LNCAP (cell line): ENCODE measurements around the gene MAP6.

Experiments
- TF ChIP-seq, protein P1 (sequence below): fragments of 450-650 bp; IDR thresholded peaks from 2 replicates; pipeline ENCODE4 v1.5.1; 2017; ENCODE audit warnings: mild to moderate bottlenecking

The MAP6 gene

DNA sequence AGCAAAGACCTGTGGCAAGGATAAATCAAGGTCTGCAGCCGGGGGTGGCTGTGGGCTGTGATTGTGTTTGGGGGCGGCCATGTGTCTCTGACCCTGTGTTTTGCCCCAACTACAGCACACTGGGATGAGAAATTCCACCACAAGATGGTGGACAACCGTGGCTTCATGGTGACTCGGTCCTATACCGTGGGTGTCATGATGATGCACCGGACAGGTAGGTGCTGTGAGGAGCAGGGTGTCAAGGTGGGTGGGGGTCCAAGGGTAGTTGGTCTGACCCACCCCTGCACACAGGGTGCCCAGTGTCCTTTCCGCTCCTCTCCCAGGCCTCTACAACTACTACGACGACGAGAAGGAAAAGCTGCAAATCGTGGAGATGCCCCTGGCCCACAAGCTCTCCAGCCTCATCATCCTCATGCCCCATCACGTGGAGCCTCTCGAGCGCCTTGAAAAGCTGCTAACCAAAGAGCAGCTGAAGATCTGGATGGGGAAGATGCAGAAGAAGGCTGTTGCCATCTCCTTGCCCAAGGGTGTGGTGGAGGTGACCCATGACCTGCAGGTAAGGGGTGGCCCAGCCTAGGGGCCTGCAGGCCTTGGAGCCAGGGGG lies 100.1 kb downstream of the MAP6 start:
- TF ChIP-seq, protein P1, sequence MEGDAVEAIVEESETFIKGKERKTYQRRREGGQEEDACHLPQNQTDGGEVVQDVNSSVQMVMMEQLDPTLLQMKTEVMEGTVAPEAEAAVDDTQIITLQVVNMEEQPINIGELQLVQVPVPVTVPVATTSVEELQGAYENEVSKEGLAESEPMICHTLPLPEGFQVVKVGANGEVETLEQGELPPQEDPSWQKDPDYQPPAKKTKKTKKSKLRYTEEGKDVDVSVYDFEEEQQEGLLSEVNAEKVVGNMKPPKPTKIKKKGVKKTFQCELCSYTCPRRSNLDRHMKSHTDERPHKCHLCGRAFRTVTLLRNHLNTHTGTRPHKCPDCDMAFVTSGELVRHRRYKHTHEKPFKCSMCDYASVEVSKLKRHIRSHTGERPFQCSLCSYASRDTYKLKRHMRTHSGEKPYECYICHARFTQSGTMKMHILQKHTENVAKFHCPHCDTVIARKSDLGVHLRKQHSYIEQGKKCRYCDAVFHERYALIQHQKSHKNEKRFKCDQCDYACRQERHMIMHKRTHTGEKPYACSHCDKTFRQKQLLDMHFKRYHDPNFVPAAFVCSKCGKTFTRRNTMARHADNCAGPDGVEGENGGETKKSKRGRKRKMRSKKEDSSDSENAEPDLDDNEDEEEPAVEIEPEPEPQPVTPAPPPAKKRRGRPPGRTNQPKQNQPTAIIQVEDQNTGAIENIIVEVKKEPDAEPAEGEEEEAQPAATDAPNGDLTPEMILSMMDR: no peak

DNA sequence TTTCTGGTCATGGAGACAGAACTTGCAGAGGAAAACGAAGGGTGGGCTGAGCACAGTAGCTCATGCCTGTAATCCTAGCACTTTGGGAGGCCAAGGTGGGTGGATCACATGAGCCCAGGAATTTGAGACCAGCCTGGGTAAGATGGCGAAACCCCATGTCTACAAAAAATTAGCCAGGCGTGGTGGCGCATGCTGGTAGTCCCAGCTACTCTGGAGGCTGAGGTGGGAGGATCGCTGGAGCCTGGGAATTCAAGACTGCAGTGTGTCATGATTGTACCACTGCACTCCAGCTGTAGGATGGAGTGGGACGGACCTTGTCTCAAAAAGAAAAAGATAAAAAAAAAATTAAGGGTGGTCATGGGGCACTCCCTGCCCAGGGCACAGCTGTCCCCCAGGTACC lies 100.9 kb downstream of the MAP6 start:
- TF ChIP-seq, protein P1: no peak

DNA sequence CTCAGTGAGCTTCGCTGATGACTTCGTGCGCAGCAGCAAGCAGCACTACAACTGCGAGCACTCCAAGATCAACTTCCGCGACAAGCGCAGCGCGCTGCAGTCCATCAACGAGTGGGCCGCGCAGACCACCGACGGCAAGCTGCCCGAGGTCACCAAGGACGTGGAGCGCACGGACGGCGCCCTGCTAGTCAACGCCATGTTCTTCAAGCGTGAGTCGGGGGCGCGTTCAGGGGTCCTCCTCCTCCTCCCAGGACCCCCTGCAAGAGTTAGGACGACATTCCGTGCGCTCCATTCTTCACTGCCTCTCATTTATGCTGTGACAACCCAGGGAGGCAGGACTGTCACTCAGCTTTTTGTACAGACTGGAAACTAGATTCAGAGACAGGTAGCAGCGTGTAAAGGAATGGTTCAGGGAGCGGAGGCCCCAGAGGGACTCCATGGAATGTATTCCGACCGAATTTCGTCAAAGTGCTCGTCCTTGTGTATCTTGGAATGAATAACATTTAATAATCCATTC lies 102.0 kb downstream of the MAP6 start:
- TF ChIP-seq, protein P1: no peak

DNA sequence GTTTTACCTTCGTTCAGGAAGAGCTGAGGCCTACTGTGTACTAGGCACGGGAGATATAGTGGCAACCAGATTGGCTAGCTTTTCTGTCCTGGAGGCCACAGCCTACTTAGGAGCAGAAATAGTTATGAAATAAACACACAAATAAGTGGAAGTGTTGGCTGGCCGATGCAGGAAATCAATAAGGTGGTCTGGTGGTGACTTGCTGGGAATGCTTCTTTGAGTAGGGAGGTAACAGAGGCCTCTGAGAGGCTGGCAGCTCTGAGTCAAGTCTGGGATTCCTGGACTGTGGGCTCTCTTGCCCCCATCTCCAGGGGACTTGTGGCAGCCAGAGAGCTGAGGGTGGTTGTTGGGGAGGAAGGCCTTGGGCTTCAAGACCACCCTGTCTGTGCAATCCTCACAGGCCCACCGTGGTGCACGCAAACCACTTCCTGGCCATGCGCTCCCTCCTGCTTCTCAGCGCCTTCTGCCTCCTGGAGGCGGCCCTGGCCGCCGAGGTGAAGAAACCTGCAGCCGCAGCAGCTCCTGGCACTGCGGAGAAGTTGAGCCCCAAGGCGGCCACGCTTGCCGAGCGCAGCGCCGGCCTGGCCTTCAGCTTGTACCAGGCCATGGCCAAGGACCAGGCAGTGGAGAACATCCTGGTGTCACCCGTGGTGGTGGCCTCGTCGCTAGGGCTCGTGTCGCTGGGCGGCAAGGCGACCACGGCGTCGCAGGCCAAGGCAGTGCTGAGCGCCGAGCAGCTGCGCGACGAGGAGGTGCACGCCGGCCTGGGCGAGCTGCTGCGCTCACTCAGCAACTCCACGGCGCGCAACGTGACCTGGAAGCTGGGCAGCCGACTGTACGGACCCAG lies 102.7 kb downstream of the MAP6 start:
- TF ChIP-seq, protein P1: no peak

DNA sequence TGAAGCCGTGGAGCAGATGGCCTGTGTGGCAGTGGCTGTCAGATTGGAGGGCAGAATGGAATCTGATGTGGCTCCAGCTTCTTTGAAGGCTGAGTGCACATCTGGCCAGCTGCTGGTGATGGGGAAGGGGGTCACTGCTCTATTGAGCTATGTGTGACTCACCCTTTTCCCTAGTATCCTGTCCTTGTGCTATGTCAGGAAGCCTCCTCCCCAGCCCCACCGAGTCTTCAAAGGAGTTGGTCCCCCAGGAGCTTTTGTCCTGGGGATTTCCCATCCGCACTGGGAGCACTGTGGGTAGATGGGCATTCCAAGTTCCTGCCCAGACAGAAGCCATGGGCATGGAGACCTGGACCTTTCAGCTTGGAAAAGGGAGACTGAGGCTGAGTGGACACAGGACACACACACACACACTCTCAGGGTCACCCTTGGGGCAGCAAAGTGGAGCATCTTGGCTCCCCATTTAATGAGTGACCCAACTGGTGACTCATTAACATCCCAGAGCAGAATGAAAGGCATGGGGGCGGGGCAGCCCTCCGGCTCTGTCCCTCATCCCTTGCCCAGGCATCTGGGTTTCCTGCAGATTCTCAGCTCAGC lies 103.5 kb downstream of the MAP6 start:
- TF ChIP-seq, protein P1: no peak

DNA sequence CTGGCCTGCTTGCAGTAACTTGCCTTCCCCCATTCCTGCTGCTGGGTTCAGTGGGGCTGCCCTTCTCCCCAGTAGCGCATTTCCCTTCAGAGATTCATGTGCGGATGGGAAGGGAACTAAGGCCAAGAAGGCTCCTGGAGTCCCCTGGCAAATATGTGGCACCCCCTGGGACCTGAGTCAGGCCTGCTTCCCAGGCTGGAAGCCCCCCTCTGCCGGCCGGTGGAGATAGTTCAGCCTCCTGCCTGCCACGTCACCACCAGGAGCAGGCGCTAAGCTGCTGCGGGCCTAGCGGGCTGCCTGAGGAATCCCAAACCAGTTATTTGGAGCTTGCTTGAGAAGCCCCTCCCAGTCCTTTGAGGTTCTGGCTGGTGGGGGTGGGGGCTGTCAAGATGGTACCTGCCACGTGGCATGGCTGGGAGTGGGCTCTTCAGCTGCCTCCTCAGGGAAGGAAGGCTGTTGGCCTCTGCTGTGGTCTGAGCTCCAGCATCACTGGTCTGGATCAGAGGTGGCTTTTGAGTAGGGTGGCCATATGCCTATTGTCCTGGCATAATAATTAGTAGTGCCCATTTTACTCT lies 104.8 kb downstream of the MAP6 start:
- TF ChIP-seq, protein P1: no peak

DNA sequence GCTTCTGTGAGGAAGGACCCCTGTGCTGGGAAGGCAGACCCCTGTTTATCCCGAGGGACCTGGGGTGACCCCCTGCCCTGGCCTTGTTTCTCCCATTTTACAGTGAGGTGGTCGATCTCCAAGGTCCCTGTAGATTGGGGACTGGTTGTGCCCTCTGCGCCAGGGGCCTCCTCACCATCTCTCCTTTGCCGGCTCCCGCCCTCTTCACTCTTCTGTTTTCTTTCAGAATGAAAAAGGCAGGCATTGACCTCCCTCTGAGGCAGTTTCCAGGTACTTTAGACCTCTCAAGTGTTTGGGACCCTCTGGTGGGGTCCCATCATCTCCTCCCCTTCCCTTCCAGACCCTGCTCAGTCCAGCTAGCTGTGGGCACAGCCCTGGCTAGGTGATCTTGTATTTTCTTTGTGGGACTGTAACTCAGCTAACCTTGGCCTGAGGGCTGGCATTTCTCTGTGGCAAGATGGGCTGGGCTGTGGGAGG lies 105.3 kb downstream of the MAP6 start:
- TF ChIP-seq, protein P1: no peak
